Measurements from ENCODE around the gene GPN1.

- TF ChIP-seq CTCF (IDR thresholded peaks at IDR 0.05; ENCODE audit: low read length) (no peak), EZH2 (optimal IDR thresholded peaks at IDR 0.05; ENCODE audit: low read depth, low read length) (no peak)
Observed at GRCh38 chr2:27663285-27664153, 34.7 kb downstream of the GPN1 start, which contains the start of the genes SLC4A1AP and SUPT7L.
